ENCODE measurements around the gene SLC48A1.

DNA sequence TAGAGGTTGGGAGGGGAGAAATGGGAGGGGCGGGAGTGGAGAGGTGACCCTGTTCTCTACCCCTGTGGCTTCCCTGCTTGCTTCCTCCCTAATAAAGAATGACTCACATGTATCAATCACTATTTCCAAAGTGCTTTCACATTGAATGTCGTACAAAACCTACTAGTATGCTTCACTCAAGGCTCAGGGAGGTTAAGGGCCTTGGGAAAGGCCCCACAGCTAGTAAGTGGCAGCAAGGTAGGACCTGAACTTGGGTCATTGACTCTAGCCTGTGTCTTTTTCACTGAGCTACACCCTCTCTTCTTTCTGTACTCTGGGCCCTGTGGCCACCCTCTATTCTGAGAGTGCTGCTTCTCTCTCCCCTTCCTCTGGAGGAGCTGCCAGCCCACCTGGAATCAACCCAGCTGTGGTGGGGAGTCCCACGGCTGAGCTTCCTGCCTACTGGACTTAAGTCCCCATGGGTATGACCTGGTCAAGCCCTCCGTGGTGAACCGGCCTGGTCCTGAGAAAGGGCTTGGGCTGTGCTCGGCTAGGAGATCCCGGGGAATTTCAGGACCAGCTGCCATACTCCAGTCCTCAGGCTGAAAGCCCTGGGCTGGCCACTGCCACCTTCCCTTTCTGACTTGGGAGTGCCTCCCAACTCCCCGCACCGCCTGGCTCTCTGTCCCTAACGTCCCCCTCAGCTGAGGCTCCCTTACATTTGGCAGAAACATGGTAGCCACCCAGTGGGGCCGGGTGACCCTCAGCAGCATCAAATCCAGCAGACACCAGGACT lies 13.0 kb downstream of the SLC48A1 start:
- TF ChIP-seq, protein P1, sequence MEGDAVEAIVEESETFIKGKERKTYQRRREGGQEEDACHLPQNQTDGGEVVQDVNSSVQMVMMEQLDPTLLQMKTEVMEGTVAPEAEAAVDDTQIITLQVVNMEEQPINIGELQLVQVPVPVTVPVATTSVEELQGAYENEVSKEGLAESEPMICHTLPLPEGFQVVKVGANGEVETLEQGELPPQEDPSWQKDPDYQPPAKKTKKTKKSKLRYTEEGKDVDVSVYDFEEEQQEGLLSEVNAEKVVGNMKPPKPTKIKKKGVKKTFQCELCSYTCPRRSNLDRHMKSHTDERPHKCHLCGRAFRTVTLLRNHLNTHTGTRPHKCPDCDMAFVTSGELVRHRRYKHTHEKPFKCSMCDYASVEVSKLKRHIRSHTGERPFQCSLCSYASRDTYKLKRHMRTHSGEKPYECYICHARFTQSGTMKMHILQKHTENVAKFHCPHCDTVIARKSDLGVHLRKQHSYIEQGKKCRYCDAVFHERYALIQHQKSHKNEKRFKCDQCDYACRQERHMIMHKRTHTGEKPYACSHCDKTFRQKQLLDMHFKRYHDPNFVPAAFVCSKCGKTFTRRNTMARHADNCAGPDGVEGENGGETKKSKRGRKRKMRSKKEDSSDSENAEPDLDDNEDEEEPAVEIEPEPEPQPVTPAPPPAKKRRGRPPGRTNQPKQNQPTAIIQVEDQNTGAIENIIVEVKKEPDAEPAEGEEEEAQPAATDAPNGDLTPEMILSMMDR (IDR thresholded peaks at IDR 0.05; ENCODE audit: low read length), result no peak
- TF ChIP-seq EZH2 (IDR thresholded peaks at IDR 0.05; ENCODE audit: borderline replicate concordance, low read length), result no peak

All from OCI-LY1 (cell line).